ENCODE measurements around the gene DNAH10. TPM values are rescaled to one million over a fixed set of nuclear protein-coding genes. Genes with fewer than 3 reads are reported as not detected.
"Not testable (repeated sequence)": the region's sequence is repeated elsewhere in the genome, so short reads cannot be mapped to it uniquely, and the experiment has no call there.

The DNAH10 gene
- total RNA-seq, 1 experiment from 2014 or later = 0.09 TPM

DNA sequence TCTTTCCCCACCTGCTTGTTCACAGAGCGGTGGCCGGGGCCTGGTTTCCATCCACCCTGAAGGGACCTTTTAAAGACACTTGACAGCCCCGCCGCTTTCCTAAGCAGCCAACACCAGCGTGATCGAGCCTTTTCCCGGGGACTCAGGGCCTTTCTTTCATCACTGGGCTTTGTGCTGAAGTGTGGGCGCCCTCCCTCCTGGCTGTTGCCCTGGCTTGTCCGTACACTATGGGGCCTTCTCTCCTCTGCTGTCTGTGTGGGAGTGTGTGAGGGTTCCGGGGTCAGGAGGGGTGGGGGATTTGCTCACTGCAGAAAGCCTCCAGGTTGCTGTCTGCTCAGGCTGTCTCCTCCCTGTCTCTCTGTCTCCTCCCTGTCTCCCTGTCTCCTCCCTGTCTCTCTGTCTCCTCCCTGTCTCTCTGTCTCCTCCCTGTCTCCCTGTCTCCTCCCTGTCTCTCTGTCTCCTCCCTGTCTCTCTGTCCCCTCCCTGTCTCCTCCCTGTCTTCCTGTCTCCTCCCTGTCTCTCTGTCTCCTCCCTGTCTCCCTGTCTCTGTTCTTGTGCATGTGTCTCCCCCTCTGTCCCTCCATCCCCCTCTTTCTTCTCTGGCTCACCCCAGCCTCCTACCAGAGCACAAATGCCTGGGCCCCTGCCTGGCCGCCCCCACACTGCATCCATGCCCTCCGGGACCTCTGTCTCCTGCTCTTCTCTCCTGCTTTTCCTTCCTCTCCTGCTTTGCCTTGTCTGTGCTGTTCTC lies 145.8 kb downstream of the DNAH10 start:
- no peak for DNase-seq (ENCODE audit: low spot score)

DNA sequence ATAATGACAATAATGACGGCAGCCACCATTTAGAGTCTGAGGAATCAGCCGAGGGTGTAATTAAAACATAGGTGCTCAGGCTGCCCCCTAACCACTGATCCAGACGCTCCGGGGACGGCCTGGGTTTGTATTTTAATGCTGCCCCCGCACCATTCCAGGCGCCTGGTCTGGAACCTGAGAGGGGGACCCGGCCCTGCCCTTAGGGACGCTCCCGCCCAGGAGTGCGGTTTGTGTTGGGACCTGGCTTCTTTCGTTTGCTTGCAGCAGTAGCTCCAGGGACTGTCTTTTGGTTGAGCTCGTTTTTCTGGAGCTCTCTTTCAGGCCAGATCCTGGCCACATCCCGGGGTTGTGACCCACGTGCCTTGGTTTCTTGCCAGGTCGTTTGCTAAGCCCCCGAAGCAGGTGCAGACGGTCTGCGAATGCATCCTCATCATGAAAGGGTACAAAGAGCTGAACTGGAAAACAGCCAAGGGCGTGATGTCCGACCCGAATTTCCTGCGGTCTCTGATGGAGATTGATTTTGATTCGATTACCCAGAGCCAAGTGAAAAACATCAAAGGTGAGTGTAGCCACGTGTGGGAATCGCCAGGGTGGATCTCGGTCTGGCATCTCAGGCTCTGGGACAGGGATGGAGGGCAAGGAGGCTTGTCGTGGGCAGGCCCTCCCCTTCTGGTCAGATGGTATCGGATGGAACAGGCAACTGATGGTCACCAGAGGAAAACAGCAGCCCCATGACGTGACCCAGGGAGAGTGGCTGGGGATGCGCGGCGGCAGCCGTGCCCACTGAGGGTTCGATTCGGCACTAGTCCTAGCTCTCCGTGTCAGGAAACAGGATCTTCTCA lies 147.0 kb downstream of the DNAH10 start:
- DNase-seq (ENCODE audit: low spot score) = no peak

DNA sequence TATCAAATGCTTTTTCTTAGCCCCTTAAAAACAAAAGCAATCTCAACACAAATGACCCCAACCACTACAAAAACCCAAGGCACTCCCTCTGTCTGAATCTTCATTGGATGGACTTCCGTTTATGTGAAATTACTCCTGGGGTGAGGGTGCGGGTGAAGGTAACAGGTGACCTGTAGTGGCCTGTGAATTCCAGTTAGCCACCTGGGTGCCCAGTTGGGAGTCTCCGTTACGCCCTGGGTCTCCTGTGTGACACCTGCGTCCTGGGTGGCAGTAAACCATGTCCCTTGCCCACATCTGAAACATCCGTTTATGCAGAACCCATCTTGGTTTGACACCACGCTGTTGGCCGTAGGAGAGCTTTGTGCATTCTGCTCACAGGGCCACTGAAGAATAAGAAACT lies 148.0 kb downstream of the DNAH10 start:
- no peak for DNase-seq (ENCODE audit: low spot score)

DNA sequence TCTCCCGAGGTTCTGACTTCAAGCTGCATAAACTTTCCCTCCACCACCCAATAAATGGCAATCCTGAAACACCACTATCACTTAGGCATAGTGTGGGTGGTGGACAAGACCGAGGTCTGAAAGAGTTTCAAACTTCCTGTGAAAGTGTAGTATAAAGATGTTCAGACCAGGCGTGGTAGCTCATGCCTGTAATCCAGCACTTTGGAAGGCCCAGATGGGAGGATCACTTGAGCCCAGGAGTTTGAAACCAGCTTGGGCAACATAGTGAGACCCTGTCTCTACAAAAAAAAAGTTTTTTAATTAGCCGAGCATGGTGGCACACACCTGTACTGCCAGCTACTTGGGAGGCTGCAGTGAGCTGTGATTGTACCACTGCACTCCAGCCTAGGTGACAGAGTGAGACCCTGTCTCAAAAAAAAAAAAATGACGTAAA lies 148.7 kb downstream of the DNAH10 start:
- DNase-seq (ENCODE audit: low spot score) = no peak

DNA sequence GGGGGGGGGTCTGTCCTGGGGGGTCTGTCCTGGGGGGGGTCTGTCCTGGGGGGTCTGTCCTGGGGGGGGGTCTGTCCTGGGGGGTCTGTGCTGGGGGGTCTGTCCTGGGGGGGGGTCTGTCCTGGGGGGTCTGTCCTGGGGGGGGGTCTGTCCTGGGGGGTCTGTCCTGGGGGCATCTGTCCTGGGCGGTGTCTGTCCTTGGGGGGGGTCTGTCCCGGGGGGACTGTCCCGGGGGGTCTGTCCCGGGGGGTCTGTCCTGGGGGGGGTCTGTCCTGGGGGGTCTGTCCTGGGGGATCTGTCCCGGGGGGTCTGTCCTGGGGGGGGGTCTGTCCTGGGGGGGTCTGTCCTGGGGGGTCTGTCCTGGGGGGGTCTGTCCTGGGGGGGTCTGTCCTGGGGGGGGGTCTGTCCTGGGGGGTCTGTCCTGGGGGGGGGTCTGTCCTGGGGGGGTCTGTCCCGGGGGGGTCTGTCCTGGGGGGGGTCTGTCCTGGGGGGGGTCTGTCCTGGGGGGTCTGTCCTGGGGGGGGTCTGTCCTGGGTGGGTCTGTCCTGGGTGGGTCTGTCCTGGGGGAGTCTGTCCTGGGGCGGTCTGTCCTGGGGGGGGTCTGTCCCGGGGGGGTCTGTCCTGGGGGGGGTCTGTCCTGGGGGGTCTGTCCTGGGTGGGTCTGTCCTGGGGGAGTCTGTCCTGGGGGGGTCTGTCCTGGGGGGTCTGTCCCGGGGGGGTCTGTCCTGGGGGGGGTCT lies 149.7 kb downstream of the DNAH10 start:
- not testable (repeated sequence) for DNase-seq (ENCODE audit: low spot score)

DNA sequence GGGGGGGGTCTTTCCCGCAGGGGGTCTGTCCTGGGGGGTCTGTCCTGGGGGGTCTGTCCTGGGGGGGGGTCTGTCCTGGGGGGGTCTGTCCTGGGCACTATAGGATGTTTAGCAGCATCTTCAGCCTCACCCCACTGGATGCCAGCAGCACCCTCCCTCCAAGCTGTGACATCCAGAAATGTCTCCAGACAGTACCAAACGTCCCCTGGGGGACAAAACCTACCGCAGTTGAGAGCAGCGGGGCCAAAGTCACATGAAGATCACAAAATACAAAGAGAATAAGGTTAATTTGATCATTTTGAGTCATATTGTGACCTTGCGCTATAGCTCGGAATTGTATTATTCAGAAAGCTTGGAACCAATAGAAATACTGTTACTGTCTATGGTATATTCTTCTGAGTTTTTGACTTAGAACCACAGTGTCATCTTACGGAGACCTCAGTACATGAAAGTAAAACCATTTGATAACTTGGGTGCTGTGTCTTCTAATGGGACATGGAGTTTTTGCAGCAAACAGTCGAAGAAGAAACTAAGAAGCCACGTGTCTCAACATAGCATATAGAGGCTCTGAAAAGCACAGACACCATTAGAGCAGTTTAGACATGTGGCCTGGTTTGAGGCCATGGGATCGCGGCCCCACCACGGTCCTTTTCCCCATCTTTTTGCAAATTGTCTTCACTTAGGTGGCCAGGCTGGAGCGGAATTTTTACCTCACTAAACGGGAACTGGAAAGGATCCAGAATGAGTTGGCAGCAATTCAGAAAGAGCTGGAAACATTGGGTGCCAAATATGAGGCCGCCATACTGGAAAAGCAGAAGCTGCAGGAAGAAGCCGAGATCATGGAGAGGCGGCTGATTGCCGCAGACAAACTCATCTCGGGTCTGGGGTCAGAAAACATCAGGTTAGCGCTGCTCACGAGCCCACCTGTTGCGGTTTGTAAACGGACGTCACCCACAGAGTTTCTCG lies 150.6 kb downstream of the DNAH10 start:
- no peak for DNase-seq (ENCODE audit: low spot score)

DNA sequence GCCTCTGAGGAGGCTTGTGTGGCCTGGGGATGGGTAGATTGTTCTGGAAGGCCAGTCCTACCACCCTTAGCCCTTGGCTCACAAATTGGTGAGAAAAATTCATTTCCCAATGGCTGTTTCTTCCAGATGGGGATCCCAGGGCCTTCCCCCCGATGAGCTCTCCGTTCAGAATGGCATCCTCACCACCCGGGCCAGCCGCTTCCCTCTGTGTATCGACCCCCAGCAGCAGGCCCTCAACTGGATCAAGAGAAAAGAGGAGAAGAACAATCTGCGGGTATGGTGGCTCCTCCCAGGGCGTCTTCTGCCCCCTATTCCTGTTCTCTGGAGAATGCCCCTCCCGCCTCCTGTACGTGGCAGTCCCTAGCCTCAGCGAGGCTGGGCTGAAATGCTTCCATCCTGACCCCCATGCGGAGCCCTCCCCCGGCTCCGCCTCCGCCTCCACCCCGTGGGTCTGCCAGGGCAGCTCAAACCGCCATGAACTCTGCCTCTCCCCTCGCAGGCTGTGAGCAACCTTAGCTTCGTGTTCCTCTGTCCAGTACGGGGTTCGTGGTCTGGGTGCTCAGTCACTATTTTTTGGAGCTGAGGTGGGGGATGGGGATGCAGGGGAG lies 152.7 kb downstream of the DNAH10 start:
- no peak for DNase-seq (ENCODE audit: low spot score)

DNA sequence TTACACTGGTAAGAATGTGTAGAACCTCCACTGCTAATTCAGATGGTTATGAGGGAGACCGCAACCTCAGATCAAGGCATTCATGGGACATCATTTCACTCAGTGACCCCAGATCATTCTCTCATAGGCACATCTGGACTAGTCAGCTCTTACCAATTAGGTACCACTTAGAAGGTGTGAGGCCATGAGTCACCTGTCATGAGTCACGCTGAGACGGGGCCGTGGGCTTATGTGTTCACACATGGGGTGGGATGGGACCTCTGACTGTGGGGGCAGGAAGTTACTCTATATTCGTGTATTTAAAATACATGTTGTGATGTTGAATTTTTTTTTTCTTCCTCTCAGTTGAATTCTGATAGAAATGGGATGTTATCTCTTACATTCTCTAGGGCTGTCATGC lies 154.6 kb downstream of the DNAH10 start:
- DNase-seq (ENCODE audit: low spot score) = peak; percentile 32

DNA sequence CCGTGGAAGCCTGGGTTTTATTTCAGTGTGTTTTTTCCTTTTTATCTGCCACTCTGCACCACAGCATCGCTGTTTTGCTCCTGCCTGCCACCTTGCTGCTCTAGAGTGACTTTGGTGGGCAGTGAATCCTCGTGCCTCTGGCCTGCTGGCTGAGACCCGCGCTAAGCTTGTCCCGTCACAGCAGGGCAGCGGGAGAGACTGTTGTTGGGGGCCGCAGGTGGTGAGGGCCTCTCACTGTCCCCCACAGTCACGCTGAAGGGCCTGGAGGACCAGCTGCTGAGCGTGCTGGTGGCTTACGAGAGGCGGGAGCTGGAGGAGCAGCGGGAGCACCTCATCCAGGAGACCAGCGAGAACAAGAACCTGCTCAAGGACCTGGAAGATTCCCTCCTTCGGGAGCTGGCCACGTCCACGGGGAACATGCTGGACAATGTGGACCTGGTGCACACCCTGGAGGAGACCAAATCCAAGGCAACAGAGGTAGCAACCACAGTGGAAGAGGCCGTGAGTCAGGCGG lies 155.3 kb downstream of the DNAH10 start:
- no peak for DNase-seq (ENCODE audit: low spot score)

DNA sequence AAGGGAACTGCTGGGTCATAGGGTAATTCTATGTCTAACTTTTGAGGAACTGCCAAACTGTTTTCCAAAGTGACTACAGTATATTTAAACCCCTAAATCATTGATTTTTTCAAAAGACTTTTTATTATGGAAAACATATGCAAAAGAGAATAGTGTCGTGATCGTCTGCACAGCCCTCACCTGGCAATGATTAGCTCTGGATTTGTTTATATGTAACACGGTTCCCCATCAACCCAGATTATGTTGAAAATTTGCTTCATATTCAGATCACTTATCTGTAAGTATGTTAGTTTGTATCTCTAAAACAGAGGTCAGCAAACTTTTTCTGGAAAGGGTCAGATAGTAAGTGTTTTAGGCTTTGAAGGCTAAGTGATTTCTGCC lies 157.9 kb downstream of the DNAH10 start:
- DNase-seq (ENCODE audit: low spot score) = no peak

DNA sequence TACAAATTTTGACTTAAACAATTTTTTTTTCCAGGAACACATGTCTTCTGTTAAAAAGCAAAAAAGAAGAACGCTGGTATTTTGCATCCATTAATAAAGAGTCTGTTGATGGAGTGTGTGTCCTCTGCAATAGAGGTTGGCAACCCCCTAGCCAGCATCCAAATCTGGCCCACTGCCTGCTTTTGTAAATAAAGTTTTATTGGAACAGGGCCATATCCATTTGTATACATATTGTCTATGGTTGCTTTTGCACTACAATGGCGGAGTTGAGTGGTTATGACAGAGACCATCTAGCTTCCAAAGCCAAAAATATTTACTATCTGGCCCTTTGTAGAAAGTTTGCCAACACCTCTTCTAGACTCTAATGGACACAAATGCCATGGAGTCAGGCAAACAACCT lies 160.9 kb downstream of the DNAH10 start:
- DNase-seq (ENCODE audit: low spot score) = no peak

DNA sequence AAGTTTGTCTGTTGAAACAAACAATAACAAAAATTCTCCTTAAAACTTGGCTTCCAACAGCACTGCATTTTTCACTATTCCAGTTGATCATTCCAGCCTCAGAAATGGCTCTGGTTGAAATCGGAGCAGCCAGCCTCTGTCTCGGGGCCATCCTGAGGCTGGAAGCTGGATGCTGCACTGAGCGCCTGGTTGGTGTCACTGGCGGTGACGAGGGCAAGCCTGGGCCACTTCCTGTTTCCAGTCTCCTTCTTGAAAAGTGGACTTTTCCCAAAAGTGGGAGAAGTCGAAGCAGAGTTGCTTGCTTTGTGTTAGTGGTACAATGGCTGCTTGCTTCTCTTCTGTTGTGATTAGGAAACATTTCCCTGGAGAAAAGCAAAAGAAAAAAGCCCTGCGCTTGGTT lies 161.8 kb downstream of the DNAH10 start:
- DNase-seq (ENCODE audit: low spot score) = no peak

DNA sequence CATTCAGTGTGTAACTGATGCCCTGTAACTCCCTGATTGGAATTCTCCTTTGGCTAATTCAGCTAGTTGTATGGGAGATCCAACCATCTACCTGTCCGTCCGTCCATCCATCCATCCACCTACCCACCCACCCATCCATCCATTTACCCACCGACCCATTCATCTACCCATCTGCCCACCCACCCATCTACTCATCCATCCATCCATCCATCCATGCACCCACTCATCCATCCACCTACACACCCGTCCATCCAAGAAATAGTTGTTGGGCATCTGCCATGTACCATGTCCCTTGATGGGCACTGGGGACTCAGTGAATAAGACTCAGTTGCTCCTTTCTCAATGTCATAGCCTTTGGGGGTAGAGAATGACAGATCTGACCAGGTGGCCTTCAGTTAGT lies 162.4 kb downstream of the DNAH10 start:
- no peak for DNase-seq (ENCODE audit: low spot score)

DNA sequence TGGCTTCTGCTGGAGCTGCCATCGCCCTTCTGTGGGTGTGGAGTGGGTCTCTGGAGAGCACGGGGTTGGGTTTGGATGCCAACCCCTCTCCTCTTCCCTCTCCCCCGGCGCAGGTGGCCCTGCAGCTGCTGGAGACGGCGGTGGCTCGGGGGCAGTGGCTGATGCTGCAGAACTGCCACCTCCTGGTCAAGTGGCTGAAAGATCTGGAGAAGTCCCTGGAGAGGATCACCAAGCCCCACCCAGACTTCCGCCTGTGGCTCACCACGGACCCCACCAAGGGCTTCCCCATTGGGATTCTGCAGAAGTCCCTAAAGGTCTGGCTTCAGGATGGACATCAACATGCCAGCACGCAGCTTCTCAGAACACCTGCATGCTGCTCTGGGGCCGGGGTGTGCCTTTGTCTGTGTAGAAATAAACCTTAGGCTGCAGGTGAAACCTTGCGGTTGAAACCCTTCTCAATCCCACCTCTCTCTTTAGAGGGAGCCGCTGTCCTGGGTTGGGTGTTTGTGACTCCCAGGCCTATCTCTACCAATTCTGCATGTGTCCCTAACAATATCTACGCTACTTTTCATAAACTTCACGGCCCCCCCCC lies 166.3 kb downstream of the DNAH10 start:
- DNase-seq (ENCODE audit: low spot score) = no peak

DNA sequence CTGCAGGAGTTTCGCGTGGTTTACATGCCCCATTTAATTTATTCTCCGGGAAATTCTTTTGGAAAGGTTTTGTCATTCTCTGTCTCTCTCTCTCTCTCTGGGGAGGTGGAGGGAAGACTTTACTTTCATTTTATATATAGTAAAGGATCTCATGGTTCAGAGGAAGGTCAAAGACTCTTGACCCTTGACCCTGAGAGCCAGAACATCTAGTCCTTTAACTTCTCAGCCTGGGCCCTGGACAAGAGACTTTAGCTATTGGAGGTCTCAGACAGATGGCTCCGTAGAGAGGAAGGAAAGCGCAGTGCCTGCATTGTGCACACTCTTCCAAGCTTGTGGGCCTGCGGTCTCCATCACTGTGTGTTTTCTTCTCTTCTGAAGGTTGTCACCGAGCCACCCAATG lies 166.8 kb downstream of the DNAH10 start:
- DNase-seq (ENCODE audit: low spot score) = no peak

DNA sequence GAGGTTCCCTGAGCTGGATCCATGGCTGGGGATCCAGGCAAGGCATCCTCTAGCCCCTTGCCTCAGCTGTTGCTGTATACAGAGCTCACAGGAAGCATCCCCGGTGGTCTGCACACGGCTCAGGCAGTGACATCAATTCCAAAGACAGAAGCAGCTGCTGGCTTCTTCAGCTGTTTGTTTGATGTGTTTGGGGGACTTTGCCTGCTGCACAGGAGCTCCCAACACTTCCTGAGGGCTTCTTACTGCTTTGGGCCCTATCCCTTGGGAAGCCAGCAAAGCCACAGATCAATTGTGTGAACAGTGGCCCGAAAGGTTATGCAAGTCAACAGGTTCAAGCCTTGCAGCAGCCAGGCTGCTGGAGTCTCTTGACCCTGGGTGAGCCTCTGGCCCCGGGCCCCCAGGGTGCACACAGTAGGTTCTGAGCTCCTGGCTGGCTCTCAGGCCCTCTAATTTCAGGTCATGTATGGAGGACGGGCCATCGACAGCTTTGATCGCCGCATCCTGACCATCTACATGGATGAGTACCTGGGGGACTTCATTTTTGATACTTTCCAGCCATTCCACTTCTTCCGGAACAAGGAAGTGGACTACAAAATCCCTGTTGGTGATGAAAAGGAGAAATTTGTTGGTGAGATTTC lies 168.0 kb downstream of the DNAH10 start:
- no peak for DNase-seq (ENCODE audit: low spot score)

DNA sequence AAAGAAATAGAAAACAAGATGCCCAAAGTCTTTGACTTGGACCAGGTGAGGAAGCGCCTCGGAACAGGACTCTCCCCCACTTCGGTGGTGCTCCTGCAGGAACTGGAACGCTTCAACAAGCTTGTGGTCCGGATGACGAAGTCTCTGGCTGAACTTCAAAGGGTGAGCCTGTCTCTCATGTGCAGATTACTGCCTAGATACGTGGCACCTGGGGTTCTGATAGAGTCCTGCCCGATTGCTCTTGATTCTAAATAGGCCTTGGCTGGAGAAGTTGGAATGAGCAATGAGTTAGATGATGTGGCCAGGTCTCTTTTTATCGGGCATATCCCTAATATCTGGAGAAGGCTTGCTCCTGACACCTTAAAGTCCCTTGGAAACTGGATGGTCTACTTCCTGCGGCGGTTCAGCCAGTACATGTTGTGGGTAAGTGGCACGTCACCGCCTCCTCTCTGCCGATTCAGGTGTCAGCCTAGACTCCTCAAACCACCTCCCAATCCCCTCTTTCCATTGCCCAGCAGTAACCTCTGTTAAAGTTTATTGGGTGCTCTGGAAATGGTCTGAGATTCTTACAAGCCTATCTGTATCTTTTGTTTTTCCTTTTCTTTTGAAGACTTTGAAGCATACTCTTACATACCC lies 169.7 kb downstream of the DNAH10 start:
- no peak for DNase-seq (ENCODE audit: low spot score)

DNA sequence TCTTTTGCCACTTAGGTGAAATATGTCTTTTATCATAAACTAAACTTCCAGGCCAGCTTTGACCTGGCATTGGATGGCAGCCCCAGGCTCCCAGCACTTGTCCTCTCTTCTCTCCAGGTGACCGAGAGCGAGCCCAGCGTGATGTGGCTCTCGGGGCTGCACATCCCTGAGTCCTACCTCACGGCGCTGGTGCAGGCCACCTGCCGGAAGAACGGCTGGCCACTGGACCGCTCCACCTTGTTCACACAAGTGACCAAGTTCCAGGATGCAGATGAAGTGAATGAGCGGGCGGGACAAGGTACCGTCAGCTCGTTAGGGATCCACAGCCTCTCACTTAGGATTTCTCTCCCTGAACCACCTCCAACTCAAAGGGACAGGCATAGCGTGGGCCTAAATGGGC lies 171.1 kb downstream of the DNAH10 start:
- DNase-seq (ENCODE audit: low spot score) = no peak

DNA sequence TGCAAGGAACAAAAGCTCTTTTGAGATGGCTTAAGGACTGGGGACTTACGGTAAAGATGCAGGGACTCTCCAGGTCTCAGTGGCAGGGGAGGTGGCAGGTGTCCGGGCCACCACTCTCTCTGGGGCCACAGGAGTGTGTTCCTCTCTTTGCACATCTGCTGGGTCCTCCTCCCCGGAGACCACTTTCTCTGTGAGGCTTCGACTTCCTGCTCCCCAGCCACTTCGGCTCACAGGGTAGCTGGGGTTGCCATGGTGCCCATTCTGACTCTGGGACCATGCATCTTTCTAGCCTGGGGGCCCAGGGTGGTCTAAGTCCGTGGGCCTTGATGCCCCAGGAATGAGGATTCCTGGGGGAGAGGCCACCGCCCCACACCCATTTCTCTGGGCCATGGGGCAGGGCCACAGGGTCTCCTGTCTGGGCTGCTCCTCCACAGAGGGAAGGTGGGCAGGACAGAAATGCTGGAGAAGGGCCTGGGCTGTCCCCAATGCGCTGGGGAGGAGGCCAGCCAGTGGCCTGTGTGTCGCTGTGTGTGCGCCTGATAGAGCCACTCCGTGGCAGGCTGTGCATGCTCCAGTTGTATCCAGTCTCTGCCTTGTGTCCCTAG lies 172.0 kb downstream of the DNAH10 start:
- no peak for DNase-seq (ENCODE audit: low spot score)
